Endothelial cell of umbilical vein (primary cell): ENCODE data around the gene ZNF774.

Experiments used
- CTCF ChIP-seq, 2 donors: IDR thresholded peaks; 1 replicate in 1 of 2; 2 replicates in 1 of 2; pipeline ENCODE4 v1.5.1; 2011; ENCODE audit warnings: low read length in 2 of 2, mild to moderate bottlenecking in 2 of 2, moderate library complexity in 2 of 2, control low read depth in 1 of 2, inconsistent platforms in 1 of 2, low read depth in 1 of 2; ENCODE audit not compliant: insufficient read depth in 1 of 2; ENCODE audit errors: extremely low read depth in 1 of 2
- EZH2 ChIP-seq: IDR thresholded peaks from 2 replicates; pipeline ENCODE4 v1.6.1; 2012; ENCODE audit warnings: borderline replicate concordance, low read depth, mild to moderate bottlenecking, moderate library complexity, low read length, inconsistent platforms; ENCODE audit not compliant: severe bottlenecking
- GATA2 ChIP-seq: IDR thresholded peaks from 2 replicates; pipeline ENCODE4 v1.7.0; 2011; ENCODE audit warnings: low read depth, mild to moderate bottlenecking, moderate library complexity, mixed read lengths, low read length; ENCODE audit not compliant: insufficient read length, insufficient read depth
- JUN ChIP-seq: IDR thresholded peaks from 2 replicates; pipeline ENCODE4 v1.6.1; 2011; ENCODE audit warnings: borderline replicate concordance, low read depth; ENCODE audit not compliant: insufficient read length, insufficient read depth
- MAX ChIP-seq: IDR thresholded peaks from 2 replicates; pipeline ENCODE4 v1.6.1; 2011; ENCODE audit not compliant: insufficient read depth, insufficient read length
- MYC ChIP-seq: IDR thresholded peaks from one replicate; pipeline ENCODE4 v1.6.1; 2011; ENCODE audit warnings: mild to moderate bottlenecking, low read depth, low read length
- POLR2A ChIP-seq: IDR thresholded peaks from 2 replicates; pipeline ENCODE4 v1.6.1; 2012; ENCODE audit warnings: low read depth, mild to moderate bottlenecking, control low read depth, low read length
- POLR2AphosphoS5 ChIP-seq: IDR thresholded peaks from 2 replicates; pipeline ENCODE4 v1.6.1; 2012; ENCODE audit warnings: low read depth, mild to moderate bottlenecking, control low read depth, low read length, moderate library complexity; ENCODE audit not compliant: insufficient read depth

- TF ChIP-seq CTCF (IDR thresholded peaks at IDR 0.05; ENCODE audit: extremely low read depth in 1 of 2, insufficient read depth in 1 of 2, low read depth in 1 of 2, low read length in 2 of 2) (no peak), EZH2 (no peak), POLR2A (no peak), POLR2AphosphoS5 (no peak), MAX (no peak), MYC (no peak), JUN (no peak), GATA2 (no peak)
Measured at GRCh38 chr15:90334304-90334731, 17.8 kb upstream of the ZNF774 start.
